ENCODE data around the gene TCF7. TPM values are rescaled to one million over a fixed set of nuclear protein-coding genes. Genes with fewer than 3 reads are reported as not detected.
A peak's percentile ranks its signal among the peaks of the same experiment; 100 is the strongest.

Gene TCF7
- total RNA-seq, 1 donor from 2014 or later: 7.0 TPM

GRCh38 chr5:134145779-134146581 is 31.5 kb downstream of the TCF7 start:
- peak; percentile 81 for DNase-seq
- ATAC-seq: peak; percentile 88
- intact Hi-C loops (cut with DNase I): no loop called here
- peak; percentile 98 for TF ChIP-seq CTCF (IDR thresholded peaks at IDR 0.05)
- no peak overlapping the region for H3K27ac ChIP-seq
- peaks cover 19% of the 10 kb centered on the region for H3K4me1 ChIP-seq
- H3K36me3 ChIP-seq: peaks cover 70% of the 10 kb centered on the region
- no peaks in the 10 kb centered on the region for H3K9me3 ChIP-seq
- H3K27me3 ChIP-seq: no peaks in the 10 kb centered on the region
- no peak overlapping the region for H3K4me3 ChIP-seq

GRCh38 chr5:134146651-134147518 is 32.4 kb downstream of the TCF7 start:
- H3K4me3 ChIP-seq: no peak overlapping the region
- no peak overlapping the region for H3K27ac ChIP-seq
- peak; percentile 18 for DNase-seq
- H3K4me1 ChIP-seq: peaks cover 28% of the 10 kb centered on the region
- H3K36me3 ChIP-seq: peaks cover 70% of the 10 kb centered on the region
- no peak for ATAC-seq
- intact Hi-C loops (cut with DNase I): no loop called here
- no peaks in the 10 kb centered on the region for H3K27me3 ChIP-seq
- no peaks in the 10 kb centered on the region for H3K9me3 ChIP-seq
- no peak for TF ChIP-seq CTCF (IDR thresholded peaks at IDR 0.05)

- Histone ChIP-seq H3K9me3 (no peaks in the 10 kb centered on the region), H3K4me1 (peaks cover 28% of the 10 kb centered on the region), H3K27ac (no peak overlapping the region), H3K36me3 (peaks cover 72% of the 10 kb centered on the region), H3K4me3 (no peak overlapping the region), H3K27me3 (no peaks in the 10 kb centered on the region)
- no peak for DNase-seq
- intact Hi-C loops (cut with DNase I): no loop called here
- no peak for TF ChIP-seq CTCF (IDR thresholded peaks at IDR 0.05)
- ATAC-seq: no peak
These were observed 33.8 kb downstream of the TCF7 start for GRCh38 chr5:134148316-134148715.

GRCh38 chr5:134148986-134149539 is 34.6 kb downstream of the TCF7 start:
- no peak for ATAC-seq
- DNase-seq: no peak
- peaks cover 75% of the 10 kb centered on the region for H3K36me3 ChIP-seq
- no peak overlapping the region for H3K27ac ChIP-seq
- H3K9me3 ChIP-seq: no peaks in the 10 kb centered on the region
- intact Hi-C loops (cut with DNase I): no loop called here
- H3K27me3 ChIP-seq: no peaks in the 10 kb centered on the region
- no peak overlapping the region for H3K4me3 ChIP-seq
- H3K4me1 ChIP-seq: peaks cover 28% of the 10 kb centered on the region
- no peak for TF ChIP-seq CTCF (IDR thresholded peaks at IDR 0.05)

- intact Hi-C loops (cut with DNase I): no loop called here
- DNase-seq (no peak), ATAC-seq (no peak)
- H3K27me3 ChIP-seq: no peaks in the 10 kb centered on the region
- H3K4me3 ChIP-seq: no peak overlapping the region
- H3K9me3 ChIP-seq: no peaks in the 10 kb centered on the region
- peaks cover 76% of the 10 kb centered on the region for H3K36me3 ChIP-seq
- TF ChIP-seq CTCF (IDR thresholded peaks at IDR 0.05): no peak
- peaks cover 28% of the 10 kb centered on the region for H3K4me1 ChIP-seq
- no peak overlapping the region for H3K27ac ChIP-seq
These were observed 35.3 kb downstream of the TCF7 start for GRCh38 chr5:134149571-134150303.

Data from upper lobe of right lung (tissue), 1 donor.